HL-60 (cell line): ENCODE measurements around the gene RHOD.

ENCODE experiments used
- POLR2AphosphoS5 ChIP-seq: IDR thresholded peaks from 2 replicates; pipeline ENCODE4 v1.6.1; 2012; ENCODE audit warnings: low read depth
- SPI1 ChIP-seq: IDR thresholded peaks from 2 replicates; pipeline ENCODE4 v1.6.1; 2012; ENCODE audit warnings: low read depth, mild to moderate bottlenecking, borderline replicate concordance
- TF ChIP-seq, protein P1 (sequence below): IDR thresholded peaks from one replicate; pipeline ENCODE4 v1.5.1; 2011; ENCODE audit warnings: low read length, control low read depth, inconsistent platforms; ENCODE audit not compliant: insufficient read depth
- TF ChIP-seq, protein P2 (sequence below): IDR thresholded peaks from 2 replicates; pipeline ENCODE4 v1.6.1; 2012; ENCODE audit warnings: low read depth; ENCODE audit not compliant: insufficient replicate concordance

DNA sequence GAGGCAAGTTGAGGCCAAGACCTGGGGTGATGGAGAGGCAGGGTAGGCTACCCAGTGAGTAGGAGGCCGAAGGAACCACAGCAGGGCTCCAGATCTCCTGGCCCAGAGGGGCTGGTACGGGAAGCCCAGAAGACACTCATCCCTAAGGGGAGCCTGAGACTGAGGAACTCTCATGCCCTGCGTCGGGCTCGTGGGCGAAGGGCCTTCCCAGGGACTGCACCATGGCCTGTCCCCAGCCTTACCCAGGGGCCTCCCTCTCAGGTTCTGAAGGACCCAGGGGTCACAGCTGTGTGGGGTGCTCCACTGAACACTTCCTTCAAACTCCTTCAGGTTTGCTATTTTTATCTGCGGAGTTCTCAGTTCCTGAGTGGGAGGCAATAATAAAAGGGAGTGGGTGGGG, 49.5 kb upstream of the RHOD start:
- TF ChIP-seq, protein P1, sequence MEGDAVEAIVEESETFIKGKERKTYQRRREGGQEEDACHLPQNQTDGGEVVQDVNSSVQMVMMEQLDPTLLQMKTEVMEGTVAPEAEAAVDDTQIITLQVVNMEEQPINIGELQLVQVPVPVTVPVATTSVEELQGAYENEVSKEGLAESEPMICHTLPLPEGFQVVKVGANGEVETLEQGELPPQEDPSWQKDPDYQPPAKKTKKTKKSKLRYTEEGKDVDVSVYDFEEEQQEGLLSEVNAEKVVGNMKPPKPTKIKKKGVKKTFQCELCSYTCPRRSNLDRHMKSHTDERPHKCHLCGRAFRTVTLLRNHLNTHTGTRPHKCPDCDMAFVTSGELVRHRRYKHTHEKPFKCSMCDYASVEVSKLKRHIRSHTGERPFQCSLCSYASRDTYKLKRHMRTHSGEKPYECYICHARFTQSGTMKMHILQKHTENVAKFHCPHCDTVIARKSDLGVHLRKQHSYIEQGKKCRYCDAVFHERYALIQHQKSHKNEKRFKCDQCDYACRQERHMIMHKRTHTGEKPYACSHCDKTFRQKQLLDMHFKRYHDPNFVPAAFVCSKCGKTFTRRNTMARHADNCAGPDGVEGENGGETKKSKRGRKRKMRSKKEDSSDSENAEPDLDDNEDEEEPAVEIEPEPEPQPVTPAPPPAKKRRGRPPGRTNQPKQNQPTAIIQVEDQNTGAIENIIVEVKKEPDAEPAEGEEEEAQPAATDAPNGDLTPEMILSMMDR, result no peak
- TF ChIP-seq, protein P2, sequence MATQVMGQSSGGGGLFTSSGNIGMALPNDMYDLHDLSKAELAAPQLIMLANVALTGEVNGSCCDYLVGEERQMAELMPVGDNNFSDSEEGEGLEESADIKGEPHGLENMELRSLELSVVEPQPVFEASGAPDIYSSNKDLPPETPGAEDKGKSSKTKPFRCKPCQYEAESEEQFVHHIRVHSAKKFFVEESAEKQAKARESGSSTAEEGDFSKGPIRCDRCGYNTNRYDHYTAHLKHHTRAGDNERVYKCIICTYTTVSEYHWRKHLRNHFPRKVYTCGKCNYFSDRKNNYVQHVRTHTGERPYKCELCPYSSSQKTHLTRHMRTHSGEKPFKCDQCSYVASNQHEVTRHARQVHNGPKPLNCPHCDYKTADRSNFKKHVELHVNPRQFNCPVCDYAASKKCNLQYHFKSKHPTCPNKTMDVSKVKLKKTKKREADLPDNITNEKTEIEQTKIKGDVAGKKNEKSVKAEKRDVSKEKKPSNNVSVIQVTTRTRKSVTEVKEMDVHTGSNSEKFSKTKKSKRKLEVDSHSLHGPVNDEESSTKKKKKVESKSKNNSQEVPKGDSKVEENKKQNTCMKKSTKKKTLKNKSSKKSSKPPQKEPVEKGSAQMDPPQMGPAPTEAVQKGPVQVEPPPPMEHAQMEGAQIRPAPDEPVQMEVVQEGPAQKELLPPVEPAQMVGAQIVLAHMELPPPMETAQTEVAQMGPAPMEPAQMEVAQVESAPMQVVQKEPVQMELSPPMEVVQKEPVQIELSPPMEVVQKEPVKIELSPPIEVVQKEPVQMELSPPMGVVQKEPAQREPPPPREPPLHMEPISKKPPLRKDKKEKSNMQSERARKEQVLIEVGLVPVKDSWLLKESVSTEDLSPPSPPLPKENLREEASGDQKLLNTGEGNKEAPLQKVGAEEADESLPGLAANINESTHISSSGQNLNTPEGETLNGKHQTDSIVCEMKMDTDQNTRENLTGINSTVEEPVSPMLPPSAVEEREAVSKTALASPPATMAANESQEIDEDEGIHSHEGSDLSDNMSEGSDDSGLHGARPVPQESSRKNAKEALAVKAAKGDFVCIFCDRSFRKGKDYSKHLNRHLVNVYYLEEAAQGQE, result no peak
- TF ChIP-seq POLR2AphosphoS5, result no peak
- TF ChIP-seq SPI1, result no peak
